ENCODE data around the gene MRPL23. TPM values are rescaled to one million over a fixed set of nuclear protein-coding genes. Genes with fewer than 3 reads are reported as not detected.

Gene MRPL23
- polyA plus RNA-seq, 1 experiment: 39.8 TPM

- no peaks in the 10 kb centered on the region for H3K27me3 ChIP-seq (ENCODE audit: control insufficient read depth, insufficient read depth, low read length)
- no peak for DNase-seq (ENCODE audit: low read depth)
- no peaks in the 10 kb centered on the region for H3K36me3 ChIP-seq (ENCODE audit: control insufficient read depth, insufficient read depth, low read length)
- ChIA-PET POLR2A (interaction anchor here (0.6 kb wide), 1 partner anchor 86 kb away, joined by 3 read pairs; no protein-coding TSS in a partner anchor), CTCF (interaction anchor here (1.1 to 4.5 kb wide), 3 partner anchors 16 to 38 kb away, joined by 3 to 20 read pairs (median 3); no protein-coding TSS in a partner anchor)
- no peak for TF ChIP-seq CTCF (IDR thresholded peaks at IDR 0.05; ENCODE audit: insufficient read depth, low read depth, low read length)
- H3K4me3 ChIP-seq (ENCODE audit: low read depth, low read length): no peak overlapping the region
Observed at GRCh38 chr11:1964348-1964747, 17.2 kb downstream of the MRPL23 start.

GRCh38 chr11:1964955-1965354 lies 17.8 kb downstream of the MRPL23 start:
- no peak for DNase-seq (ENCODE audit: low read depth)
- H3K4me3 ChIP-seq (ENCODE audit: low read depth, low read length): no peak overlapping the region
- TF ChIP-seq CTCF (IDR thresholded peaks at IDR 0.05; ENCODE audit: insufficient read depth, low read depth, low read length): no peak
- no peaks in the 10 kb centered on the region for H3K27me3 ChIP-seq (ENCODE audit: control insufficient read depth, insufficient read depth, low read length)
- ChIA-PET CTCF (interaction anchor here (0.5 to 4.5 kb wide), 5 partner anchors 17 to 186 kb away, joined by 3 to 20 read pairs (median 3); no protein-coding TSS in a partner anchor), POLR2A (no interaction called here)
- no peaks in the 10 kb centered on the region for H3K36me3 ChIP-seq (ENCODE audit: control insufficient read depth, insufficient read depth, low read length)

- no peak overlapping the region for H3K4me3 ChIP-seq (ENCODE audit: low read depth, low read length)
- no peak for TF ChIP-seq CTCF (IDR thresholded peaks at IDR 0.05; ENCODE audit: insufficient read depth, low read depth, low read length)
- ChIA-PET CTCF (interaction anchor here (1.3 to 4.5 kb wide), 7 partner anchors 11 to 273 kb away, joined by 5 to 20 read pairs (median 6); no protein-coding TSS in a partner anchor), POLR2A (no interaction called here)
- DNase-seq (ENCODE audit: low read depth): no peak
- no peaks in the 10 kb centered on the region for H3K36me3 ChIP-seq (ENCODE audit: control insufficient read depth, insufficient read depth, low read length)
- no peaks in the 10 kb centered on the region for H3K27me3 ChIP-seq (ENCODE audit: control insufficient read depth, insufficient read depth, low read length)
Observed at GRCh38 chr11:1966531-1966930, 19.4 kb downstream of the MRPL23 start.

- Histone ChIP-seq H3K4me3 (ENCODE audit: low read depth, low read length) (no peak overlapping the region), H3K27me3 (ENCODE audit: control insufficient read depth, insufficient read depth, low read length) (no peaks in the 10 kb centered on the region), H3K36me3 (ENCODE audit: control insufficient read depth, insufficient read depth, low read length) (no peaks in the 10 kb centered on the region)
- TF ChIP-seq CTCF (IDR thresholded peaks at IDR 0.05; ENCODE audit: insufficient read depth, low read depth, low read length): no peak
- DNase-seq (ENCODE audit: low read depth): no peak
- CTCF ChIA-PET: interaction anchor here (0.7 to 4.5 kb wide), 13 partner anchors 8 to 274 kb away, joined by 3 to 20 read pairs (median 5); no protein-coding TSS in a partner anchor
- POLR2A ChIA-PET: interaction anchor here (0.6 kb wide), 1 partner anchor 24 kb away, joined by 3 read pairs; no protein-coding TSS in a partner anchor
Observed at GRCh38 chr11:1967641-1968225, 20.6 kb downstream of the MRPL23 start.

- no peak overlapping the region for H3K4me3 ChIP-seq (ENCODE audit: low read depth, low read length)
- TF ChIP-seq CTCF (IDR thresholded peaks at IDR 0.05; ENCODE audit: insufficient read depth, low read depth, low read length): no peak
- CTCF ChIA-PET: interaction anchor here (0.6 to 2.4 kb wide), 7 partner anchors 12 to 274 kb away, joined by 3 to 18 read pairs (median 5); no protein-coding TSS in a partner anchor
- DNase-seq (ENCODE audit: low read depth): no peak
- POLR2A ChIA-PET: no interaction called here
- no peaks in the 10 kb centered on the region for H3K27me3 ChIP-seq (ENCODE audit: control insufficient read depth, insufficient read depth, low read length)
- H3K36me3 ChIP-seq (ENCODE audit: control insufficient read depth, insufficient read depth, low read length): no peaks in the 10 kb centered on the region
Observed at GRCh38 chr11:1968454-1969002, 21.4 kb downstream of the MRPL23 start.

Measured in BJ (cell line).